Keratinocyte (primary cell): ENCODE data around the gene DSCAM. TPM values are rescaled to one million over a fixed set of nuclear protein-coding genes. Genes with fewer than 3 reads are reported as not detected.

Experiments used
- DNase-seq: peaks from one replicate; pipeline ENCODE4 v3.0.0-alpha.2; 2011; ENCODE audit warnings: low read depth, missing footprints, low spot score
- FAIRE-seq: peaks from 2 replicates; lab custom pipeline; 2011; peaks lifted over from hg19 to GRCh38; lab: Jason Lieb, UNC
- H2AFZ ChIP-seq: 2 replicates; pipeline ENCODE4 v1.6.0; 2012; ENCODE audit warnings: low read length, control low read depth, inconsistent platforms; ENCODE audit not compliant: control insufficient read depth
- H3K27ac ChIP-seq: 2 replicates; pipeline ENCODE4 v1.5.1; 2011; ENCODE audit warnings: low read length; ENCODE audit not compliant: control insufficient read depth, insufficient read depth
- H3K27me3 ChIP-seq: 3 replicates; pipeline ENCODE4 v1.6.0; 2011; ENCODE audit warnings: low read length; ENCODE audit not compliant: control insufficient read depth, insufficient read depth; ENCODE audit errors: extremely low read depth
- H3K36me3 ChIP-seq, 2 experiments: 2 replicates in 1 of 2; 3 replicates in 1 of 2; pipeline ENCODE4 v1.5.1; 2011; ENCODE audit warnings: low read length in 2 of 2, mild to moderate bottlenecking in 1 of 2; ENCODE audit not compliant: control insufficient read depth in 2 of 2, insufficient read depth in 2 of 2; ENCODE audit errors: extremely low read depth in 1 of 2
- H3K4me1 ChIP-seq: 3 replicates; pipeline ENCODE4 v1.5.1; 2011; ENCODE audit warnings: low read length; ENCODE audit not compliant: control insufficient read depth, insufficient read depth; ENCODE audit errors: extremely low read depth
- H3K4me2 ChIP-seq: 3 replicates; pipeline ENCODE4 v1.6.0; 2011; ENCODE audit warnings: low read depth, low read length; ENCODE audit not compliant: control insufficient read depth, insufficient read depth; ENCODE audit errors: extremely low read depth
- H3K4me3 ChIP-seq, 3 experiments: fragments of 200-600 bp in 1 of 3; sonication (generic) in 1 of 3; 2 replicates in 2 of 3; 3 replicates in 1 of 3; pipeline ENCODE4 v1.5.1; 2011 to 2016; ENCODE audit warnings: low read length in 3 of 3, mild to moderate bottlenecking in 3 of 3, control low read depth in 2 of 3, inconsistent platforms in 1 of 3, low read depth in 1 of 3, mixed read lengths in 1 of 3, mixed run types in 1 of 3, moderate library complexity in 1 of 3; ENCODE audit not compliant: control insufficient read depth in 2 of 3, insufficient read depth in 2 of 3; ENCODE audit errors: extremely low read depth in 1 of 3
- H3K79me2 ChIP-seq: 2 replicates; pipeline ENCODE4 v1.6.0; 2012; ENCODE audit warnings: low read length; ENCODE audit not compliant: control insufficient read depth, insufficient read depth
- H3K9ac ChIP-seq: 3 replicates; pipeline ENCODE4 v1.6.0; 2011; ENCODE audit warnings: low read length; ENCODE audit not compliant: control insufficient read depth, insufficient read depth; ENCODE audit errors: extremely low read depth
- H3K9me1 ChIP-seq: 3 replicates; pipeline ENCODE4 v1.6.0; 2011; ENCODE audit warnings: low read length; ENCODE audit not compliant: control insufficient read depth, insufficient read depth; ENCODE audit errors: extremely low read depth
- H3K9me3 ChIP-seq: 2 replicates; pipeline ENCODE4 v1.5.1; 2012; ENCODE audit warnings: low read depth, low read length; ENCODE audit not compliant: control insufficient read depth
- H4K20me1 ChIP-seq: 3 replicates; pipeline ENCODE4 v1.6.0; 2011; ENCODE audit warnings: low read length; ENCODE audit not compliant: control insufficient read depth, insufficient read depth; ENCODE audit errors: extremely low read depth
- EZH2 ChIP-seq: IDR thresholded peaks from one replicate; pipeline ENCODE4 v1.6.1; 2012; ENCODE audit warnings: inconsistent platforms, mild to moderate bottlenecking, low read length, moderate library complexity
- dilution Hi-C: fragments of 300-500 bp; cut with MboI; formaldehyde crosslinking; loops from one replicate; pipeline ENCODE4 v1.7.0; 2020; ENCODE audit warnings: low sequenced_read_pairs; ENCODE audit not compliant: extremely low pct_ligation_motif_present
- polyA plus RNA-seq, 5 experiments: library from polyadenylated mRNA; depleted of rRNA in 3 of 5; stranded (reverse) in 3 of 5; stranded (forward) in 1 of 5; unstranded in 1 of 5; fragments of >200 nt; gene quantifications; 1 replicate in 1 of 5; 2 replicates in 3 of 5; 3 replicates in 1 of 5; pipeline versions ENCODE4 v1.2.1 to v1.2.3, GENCODE V29; 2011 to 2012; ENCODE audit warnings: missing spikeins in 2 of 5, low read depth in 1 of 5, low replicate concordance in 1 of 5
- TF ChIP-seq, protein P1 (sequence below), 3 experiments: IDR thresholded peaks in 1 of 3; conservative IDR thresholded peaks in 1 of 3; optimal IDR thresholded peaks in 1 of 3; 2 replicates in 2 of 3; 3 replicates in 1 of 3; pipeline versions ENCODE3 to v1.5.1; 2011; ENCODE audit warnings: low read length in 3 of 3, mild to moderate bottlenecking in 3 of 3, moderate library complexity in 2 of 3, control low read depth in 1 of 3, inconsistent platforms in 1 of 3; ENCODE audit not compliant: insufficient read depth in 2 of 3; ENCODE audit errors: extremely low read depth in 1 of 3

The DSCAM gene
- polyA plus RNA-seq, 1 donor (not counting 4 experiments of a cell fraction or from before 2014, with no cell fraction given), result 2.1 TPM

DNA sequence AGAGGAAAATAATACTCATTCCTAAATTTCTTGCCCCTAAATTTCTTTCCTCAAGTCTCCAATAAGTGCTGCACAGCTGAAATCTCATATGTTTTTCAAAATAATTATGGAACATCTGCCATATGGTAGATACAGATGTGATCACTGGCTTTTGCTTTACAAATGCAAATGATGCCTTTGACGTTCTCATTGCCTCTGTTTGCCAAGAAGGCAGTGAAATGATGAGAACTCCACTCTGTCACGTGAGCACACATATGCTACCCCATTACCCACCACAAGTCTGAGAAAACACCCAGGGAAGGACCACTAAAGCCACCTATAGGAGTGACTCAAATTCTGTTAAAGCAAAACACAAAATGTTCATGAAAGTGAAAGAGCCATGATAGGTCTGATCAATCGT is 43.9 kb downstream of the DSCAM start:
- Histone ChIP-seq H3K9ac (no peak overlapping the region), H3K9me1 (no peaks in the 10 kb centered on the region), H3K27ac (no peak overlapping the region), H4K20me1 (no peaks in the 10 kb centered on the region), H2AFZ (no peak overlapping the region), H3K4me3 (no peak overlapping the region), H3K36me3 (no peaks in the 10 kb centered on the region), H3K9me3 (peaks cover 6% of the 10 kb centered on the region), H3K79me2 (no peaks in the 10 kb centered on the region), H3K4me2 (no peak overlapping the region), H3K4me1 (no peaks in the 10 kb centered on the region), H3K27me3 (no peaks in the 10 kb centered on the region)
- dilution Hi-C loops, result no loop called here
- TF ChIP-seq EZH2, result no peak
- no peak for DNase-seq
- no peak for FAIRE-seq

DNA sequence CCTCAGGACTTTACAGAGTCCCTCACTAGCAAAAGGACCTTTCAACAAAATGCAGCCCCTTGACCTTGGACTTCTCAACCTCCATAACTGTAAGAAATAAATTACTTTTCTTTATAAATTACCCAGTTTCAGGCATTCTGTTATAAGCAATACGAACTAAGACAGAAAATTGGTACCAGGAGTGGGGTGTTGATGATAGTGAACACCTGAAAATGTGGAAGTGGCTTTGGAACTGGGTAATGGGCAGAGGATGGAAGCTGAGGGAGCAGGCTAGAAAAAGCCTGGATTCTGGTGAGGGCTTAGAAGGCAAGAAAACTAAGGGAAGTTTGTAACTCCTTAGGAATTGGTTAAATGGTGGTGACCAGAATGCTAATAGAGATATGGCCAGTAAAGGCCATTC is 46.8 kb downstream of the DSCAM start:
- dilution Hi-C loops, result no loop called here
- H3K9me3 ChIP-seq, result peaks cover 6% of the 10 kb centered on the region
- no peak for DNase-seq
- no peak overlapping the region for H3K4me3 ChIP-seq
- H4K20me1 ChIP-seq, result no peaks in the 10 kb centered on the region
- H2AFZ ChIP-seq, result no peak overlapping the region
- no peak overlapping the region for H3K27ac ChIP-seq
- no peaks in the 10 kb centered on the region for H3K36me3 ChIP-seq
- no peaks in the 10 kb centered on the region for H3K27me3 ChIP-seq
- no peak for TF ChIP-seq EZH2
- TF ChIP-seq, protein P1, sequence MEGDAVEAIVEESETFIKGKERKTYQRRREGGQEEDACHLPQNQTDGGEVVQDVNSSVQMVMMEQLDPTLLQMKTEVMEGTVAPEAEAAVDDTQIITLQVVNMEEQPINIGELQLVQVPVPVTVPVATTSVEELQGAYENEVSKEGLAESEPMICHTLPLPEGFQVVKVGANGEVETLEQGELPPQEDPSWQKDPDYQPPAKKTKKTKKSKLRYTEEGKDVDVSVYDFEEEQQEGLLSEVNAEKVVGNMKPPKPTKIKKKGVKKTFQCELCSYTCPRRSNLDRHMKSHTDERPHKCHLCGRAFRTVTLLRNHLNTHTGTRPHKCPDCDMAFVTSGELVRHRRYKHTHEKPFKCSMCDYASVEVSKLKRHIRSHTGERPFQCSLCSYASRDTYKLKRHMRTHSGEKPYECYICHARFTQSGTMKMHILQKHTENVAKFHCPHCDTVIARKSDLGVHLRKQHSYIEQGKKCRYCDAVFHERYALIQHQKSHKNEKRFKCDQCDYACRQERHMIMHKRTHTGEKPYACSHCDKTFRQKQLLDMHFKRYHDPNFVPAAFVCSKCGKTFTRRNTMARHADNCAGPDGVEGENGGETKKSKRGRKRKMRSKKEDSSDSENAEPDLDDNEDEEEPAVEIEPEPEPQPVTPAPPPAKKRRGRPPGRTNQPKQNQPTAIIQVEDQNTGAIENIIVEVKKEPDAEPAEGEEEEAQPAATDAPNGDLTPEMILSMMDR (optimal IDR thresholded peaks at IDR 0.05 in 1 of 3, IDR thresholded peaks at IDR 0.05 in 1 of 3, conservative IDR thresholded peaks at IDR 0.05 in 1 of 3; ENCODE audit: extremely low read depth in 1 of 3, insufficient read depth in 2 of 3, low read length in 3 of 3), result no peak
- H3K9me1 ChIP-seq, result no peaks in the 10 kb centered on the region
- H3K4me1 ChIP-seq, result no peaks in the 10 kb centered on the region
- no peaks in the 10 kb centered on the region for H3K79me2 ChIP-seq
- no peak overlapping the region for H3K4me2 ChIP-seq
- H3K9ac ChIP-seq, result no peak overlapping the region
- no peak for FAIRE-seq

GRCh38 chr21:40797891-40798290 is 49.1 kb downstream of the DSCAM start:
- Histone ChIP-seq H3K9me1 (no peaks in the 10 kb centered on the region), H4K20me1 (no peaks in the 10 kb centered on the region), H3K27ac (no peak overlapping the region), H3K79me2 (no peaks in the 10 kb centered on the region), H3K4me3 (no peak overlapping the region), H3K9me3 (peaks cover 6% of the 10 kb centered on the region), H3K36me3 (no peaks in the 10 kb centered on the region), H3K4me2 (no peak overlapping the region), H3K4me1 (no peaks in the 10 kb centered on the region), H2AFZ (no peak overlapping the region), H3K27me3 (no peaks in the 10 kb centered on the region), H3K9ac (no peak overlapping the region)
- dilution Hi-C loops, result no loop called here
- TF ChIP-seq EZH2, result no peak
- TF ChIP-seq, protein P1 (optimal IDR thresholded peaks at IDR 0.05 in 1 of 3, IDR thresholded peaks at IDR 0.05 in 1 of 3, conservative IDR thresholded peaks at IDR 0.05 in 1 of 3; ENCODE audit: extremely low read depth in 1 of 3, insufficient read depth in 2 of 3, low read length in 3 of 3), result no peak
- no peak for FAIRE-seq
- no peak for DNase-seq
